ENCODE results near the gene TDP2.

The TDP2 gene

GRCh38 chr6:24603241-24603640 is 63.5 kb downstream of the TDP2 start:
- in situ Hi-C loops (cut with HindIII; ENCODE audit: low sequenced_read_pairs): no loop called here
- no peak for TF ChIP-seq CTCF (IDR thresholded peaks at IDR 0.05; ENCODE audit: low read depth, low read length, missing control alignments)
- no peak overlapping the region for H3K4me3 ChIP-seq (ENCODE audit: low read depth, low read length)
- no peak for DNase-seq (ENCODE audit: low read depth)

- in situ Hi-C loops (cut with HindIII; ENCODE audit: low sequenced_read_pairs): no loop called here
- no peak for TF ChIP-seq CTCF (IDR thresholded peaks at IDR 0.05; ENCODE audit: low read depth, low read length, missing control alignments)
- DNase-seq (ENCODE audit: low read depth): no peak
- no peak overlapping the region for H3K4me3 ChIP-seq (ENCODE audit: low read depth, low read length)
Observed at GRCh38 chr6:24600903-24601302, 65.8 kb downstream of the TDP2 start.
